GM12801 (cell line): ENCODE data around the gene TMEM132D.

ENCODE experiments used
- CTCF ChIP-seq: IDR thresholded peaks from one replicate; pipeline ENCODE4 v1.5.1; 2011; ENCODE audit warnings: control low read depth; ENCODE audit not compliant: insufficient read length; ENCODE audit errors: extremely low read depth

Gene TMEM132D

DNA sequence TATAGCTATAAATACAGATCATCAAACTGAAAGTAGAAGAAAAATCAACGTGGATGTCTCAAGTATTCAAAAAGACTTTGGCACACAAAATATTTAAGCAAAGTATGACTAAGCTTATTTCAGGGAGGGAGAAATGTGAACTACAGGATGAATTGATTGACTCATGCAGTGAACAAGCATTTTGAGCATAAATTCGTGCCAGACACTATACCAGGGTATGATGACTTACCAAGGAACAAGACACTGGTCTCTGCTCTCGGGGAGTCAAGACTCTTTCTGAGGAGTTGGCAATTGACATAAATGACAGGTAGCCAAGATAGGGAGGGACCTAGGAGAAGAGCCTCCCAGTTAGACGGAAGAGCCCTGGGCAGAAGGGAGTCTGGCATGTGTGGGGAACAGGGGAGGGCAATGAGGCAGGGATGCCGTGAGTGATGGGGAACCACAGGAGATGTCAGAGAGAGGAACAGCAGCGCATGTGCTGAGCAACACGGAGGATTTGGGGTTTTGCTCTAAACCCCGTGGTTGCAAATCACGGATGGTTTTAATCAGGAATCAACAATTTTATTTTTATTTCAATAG is 115.2 kb downstream of the TMEM132D start:
- TF ChIP-seq CTCF: no peak

DNA sequence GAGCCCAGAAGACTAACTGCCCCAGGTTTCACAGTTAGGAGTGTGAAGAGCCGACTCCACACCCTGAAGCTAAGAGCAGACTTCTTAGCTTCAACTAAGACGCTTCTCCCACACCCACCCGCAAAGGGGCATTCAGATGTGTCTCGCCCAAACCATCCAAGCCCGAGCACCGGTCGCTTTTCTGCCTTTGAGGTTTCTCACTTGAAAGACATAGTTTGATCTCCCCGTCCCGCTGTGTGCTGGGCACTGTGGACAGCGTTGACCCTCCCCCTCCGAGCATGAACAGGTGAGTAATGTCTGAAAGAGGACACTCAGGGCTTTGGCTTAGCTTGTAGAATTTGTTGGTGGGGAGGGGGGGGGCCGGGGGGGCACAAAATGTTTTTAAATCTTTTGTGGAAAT is 123.8 kb downstream of the TMEM132D start:
- TF ChIP-seq CTCF: no peak

DNA sequence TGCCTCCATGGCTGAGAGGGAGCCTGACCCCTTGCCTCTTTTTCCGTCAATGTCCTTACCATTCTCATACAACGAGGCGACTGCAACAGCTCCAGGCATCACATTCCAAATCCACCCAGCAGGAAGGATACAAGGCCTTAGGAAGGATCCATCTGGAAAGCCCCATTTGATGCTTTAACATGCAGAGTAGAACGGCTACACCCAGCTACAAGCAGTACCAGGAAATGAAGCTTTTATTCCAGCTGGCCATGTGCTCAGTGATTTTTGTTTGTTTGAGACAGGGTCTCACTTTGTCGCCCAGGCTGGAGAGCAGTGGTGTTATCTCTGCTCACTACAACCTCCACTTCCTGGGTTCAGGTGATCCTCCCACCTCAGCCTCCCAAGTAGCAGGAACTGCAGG is 124.8 kb downstream of the TMEM132D start:
- no peak for TF ChIP-seq CTCF

GRCh38 chr12:129776977-129777667 is 126.7 kb downstream of the TMEM132D start:
- TF ChIP-seq CTCF: no peak

DNA sequence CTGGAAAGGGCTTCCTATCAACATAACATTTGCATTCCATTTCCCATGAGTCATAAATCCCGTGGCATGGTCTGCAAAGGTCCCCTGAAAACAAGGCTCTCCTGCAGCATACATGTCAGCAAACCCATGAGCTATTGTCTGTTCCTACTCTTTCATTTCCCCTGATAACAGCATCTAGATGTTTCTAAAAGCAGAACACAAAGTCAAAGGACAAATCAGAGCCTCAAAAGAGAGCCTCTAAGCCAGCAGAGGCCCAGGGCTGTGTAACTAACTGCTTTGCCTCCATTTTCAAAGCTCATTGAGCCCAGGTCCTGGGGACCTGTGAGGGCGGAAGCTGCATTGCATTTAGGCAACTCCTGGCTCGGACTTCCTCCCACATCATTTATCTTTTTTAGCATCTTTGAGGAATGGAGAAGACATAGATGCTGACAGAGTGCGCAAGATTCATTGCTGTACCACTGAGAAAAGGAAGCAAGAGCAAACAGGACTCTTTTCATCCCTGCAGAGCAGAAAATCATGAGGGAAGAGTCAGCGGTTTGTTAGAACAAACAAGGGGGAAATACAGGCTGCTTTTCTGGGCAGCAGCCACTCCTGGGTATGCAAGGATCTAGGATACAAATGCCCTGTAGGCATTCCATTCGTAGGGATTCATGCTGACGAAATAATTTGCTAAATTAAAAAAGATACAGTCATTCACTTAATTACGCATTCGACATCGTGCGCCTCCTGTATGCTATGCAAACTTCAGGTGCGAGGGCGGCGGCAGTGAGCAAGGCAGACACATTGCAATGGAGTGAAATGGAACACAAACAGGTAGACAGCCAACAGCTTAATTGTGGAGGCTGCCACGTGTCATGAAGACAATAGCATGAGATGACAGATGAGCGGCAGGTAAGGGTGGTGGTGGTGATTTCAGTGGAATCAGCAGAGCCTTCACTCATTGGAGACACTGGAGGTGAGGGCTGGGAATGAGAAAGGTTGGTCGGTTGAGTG is 131.0 kb downstream of the TMEM132D start:
- TF ChIP-seq CTCF: no peak

DNA sequence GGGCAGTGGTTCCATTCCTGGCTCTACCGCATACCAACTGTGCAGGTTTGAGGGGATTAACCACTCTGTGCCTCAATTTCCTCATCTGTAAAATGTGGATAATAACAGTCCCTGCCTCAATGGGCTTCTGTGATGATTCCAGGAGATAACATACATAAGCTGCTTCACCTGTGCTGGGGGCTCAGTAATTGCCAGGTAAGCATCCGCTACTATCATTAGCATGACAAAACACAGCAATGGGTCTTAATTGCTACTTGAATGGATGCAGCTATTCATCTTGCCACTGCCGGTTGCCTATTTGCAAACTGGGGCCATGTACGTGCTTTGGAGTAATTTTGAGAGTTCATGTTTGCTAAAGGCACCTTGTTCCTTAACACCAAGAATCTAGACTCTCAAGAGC is 132.6 kb downstream of the TMEM132D start:
- no peak for TF ChIP-seq CTCF

DNA sequence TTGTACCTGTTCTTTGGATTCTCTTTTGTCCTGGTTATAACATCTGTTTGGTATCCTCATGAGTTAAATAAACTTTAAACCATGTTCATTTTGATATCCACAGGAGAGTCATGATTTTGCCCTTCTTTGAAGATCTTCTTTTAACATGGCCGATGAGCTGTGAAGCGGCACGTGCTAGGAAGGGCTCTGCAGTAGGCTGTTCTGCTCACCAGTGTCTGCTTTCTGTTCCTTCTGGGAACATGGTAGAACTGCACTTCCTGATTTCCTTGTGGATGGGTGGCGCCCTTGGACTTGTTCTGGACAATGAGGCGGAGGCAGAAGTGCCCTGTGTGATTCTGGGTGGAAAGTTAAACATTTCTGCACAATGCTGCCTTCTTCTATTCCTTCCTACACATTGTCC is 138.1 kb downstream of the TMEM132D start:
- TF ChIP-seq CTCF: no peak
